HG02938 (cell line): ENCODE measurements around the gene MEX3A.
"Not testable (repeated sequence)": the region's sequence is repeated elsewhere in the genome, so short reads cannot be mapped to it uniquely, and the experiment has no call there.

Experiments
- ATAC-seq: cut with Tn5 transposase; IDR thresholded peaks from one replicate; pipeline ENCODE4 v1.9.1; 2021; ENCODE audit warnings: mild to moderate bottlenecking, moderate library complexity; ENCODE audit not compliant: unreplicated experiment

MEX3A gene

GRCh38 chr1:156080241-156080862 is 1.9 kb downstream of the MEX3A start:
- ATAC-seq, result no peak

- ATAC-seq, result no peak
Observed at GRCh38 chr1:156079762-156080161, 2.5 kb downstream of the MEX3A start.

- ATAC-seq, result no peak
Observed at GRCh38 chr1:156078728-156079127, 3.5 kb downstream of the MEX3A start.

- no peak for ATAC-seq
Observed at GRCh38 chr1:156077430-156077760, 4.9 kb downstream of the MEX3A start.

GRCh38 chr1:156076609-156077429 is 5.4 kb downstream of the MEX3A start:
- no peak for ATAC-seq

GRCh38 chr1:156075775-156076204 is 6.5 kb downstream of the MEX3A start:
- ATAC-seq, result no peak

GRCh38 chr1:156075162-156075561 is 7.1 kb downstream of the MEX3A start:
- ATAC-seq, result no peak

GRCh38 chr1:156074661-156075060 is 7.6 kb downstream of the MEX3A start:
- no peak for ATAC-seq

GRCh38 chr1:156073740-156074139 is 8.5 kb downstream of the MEX3A start:
- ATAC-seq, result no peak

- ATAC-seq, result no peak
Observed at GRCh38 chr1:156073110-156073687, 9.1 kb downstream of the MEX3A start.

- no peak for ATAC-seq
Observed at GRCh38 chr1:156072251-156072650, 10.0 kb downstream of the MEX3A start.

GRCh38 chr1:156071332-156071816 is 10.9 kb downstream of the MEX3A start:
- ATAC-seq, result not testable (repeated sequence)

GRCh38 chr1:156070548-156070947 is 11.7 kb downstream of the MEX3A start:
- no peak for ATAC-seq

GRCh38 chr1:156069490-156070455 is 12.5 kb downstream of the MEX3A start:
- ATAC-seq, result no peak

- no peak for ATAC-seq
Observed at GRCh38 chr1:156067262-156067661, 15.0 kb downstream of the MEX3A start.

- ATAC-seq, result no peak
Observed at GRCh38 chr1:156065871-156066270, 16.4 kb downstream of the MEX3A start.

GRCh38 chr1:156065212-156065611 is 17.1 kb downstream of the MEX3A start:
- ATAC-seq, result no peak

- no peak for ATAC-seq
Observed at GRCh38 chr1:156064615-156065014, 17.6 kb downstream of the MEX3A start.

- no peak for ATAC-seq
Observed at GRCh38 chr1:156063997-156064285, 18.3 kb downstream of the MEX3A start.

GRCh38 chr1:156062189-156062588 is 20.1 kb downstream of the MEX3A start:
- no peak for ATAC-seq
